ENCODE data around the gene ANGPT4.

- TF ChIP-seq, protein P1, sequence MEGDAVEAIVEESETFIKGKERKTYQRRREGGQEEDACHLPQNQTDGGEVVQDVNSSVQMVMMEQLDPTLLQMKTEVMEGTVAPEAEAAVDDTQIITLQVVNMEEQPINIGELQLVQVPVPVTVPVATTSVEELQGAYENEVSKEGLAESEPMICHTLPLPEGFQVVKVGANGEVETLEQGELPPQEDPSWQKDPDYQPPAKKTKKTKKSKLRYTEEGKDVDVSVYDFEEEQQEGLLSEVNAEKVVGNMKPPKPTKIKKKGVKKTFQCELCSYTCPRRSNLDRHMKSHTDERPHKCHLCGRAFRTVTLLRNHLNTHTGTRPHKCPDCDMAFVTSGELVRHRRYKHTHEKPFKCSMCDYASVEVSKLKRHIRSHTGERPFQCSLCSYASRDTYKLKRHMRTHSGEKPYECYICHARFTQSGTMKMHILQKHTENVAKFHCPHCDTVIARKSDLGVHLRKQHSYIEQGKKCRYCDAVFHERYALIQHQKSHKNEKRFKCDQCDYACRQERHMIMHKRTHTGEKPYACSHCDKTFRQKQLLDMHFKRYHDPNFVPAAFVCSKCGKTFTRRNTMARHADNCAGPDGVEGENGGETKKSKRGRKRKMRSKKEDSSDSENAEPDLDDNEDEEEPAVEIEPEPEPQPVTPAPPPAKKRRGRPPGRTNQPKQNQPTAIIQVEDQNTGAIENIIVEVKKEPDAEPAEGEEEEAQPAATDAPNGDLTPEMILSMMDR (IDR thresholded peaks at IDR 0.05) = no peak
- TF ChIP-seq JUND (IDR thresholded peaks at IDR 0.05) (no peak), ZBTB33 (IDR thresholded peaks at IDR 0.05; ENCODE audit: borderline replicate concordance, low read depth) (no peak), TAF1 (IDR thresholded peaks at IDR 0.05; ENCODE audit: borderline replicate concordance, low read depth, low read length) (no peak), MAX (IDR thresholded peaks at IDR 0.05; ENCODE audit: low read depth) (no peak), FOXJ3 (CRISPR knock-in tag; IDR thresholded peaks at IDR 0.05) (no peak)
These were observed 4.9 kb upstream of the ANGPT4 start for GRCh38 chr20:921068-921467.
